ENCODE data around the gene SH3TC1.

DNA sequence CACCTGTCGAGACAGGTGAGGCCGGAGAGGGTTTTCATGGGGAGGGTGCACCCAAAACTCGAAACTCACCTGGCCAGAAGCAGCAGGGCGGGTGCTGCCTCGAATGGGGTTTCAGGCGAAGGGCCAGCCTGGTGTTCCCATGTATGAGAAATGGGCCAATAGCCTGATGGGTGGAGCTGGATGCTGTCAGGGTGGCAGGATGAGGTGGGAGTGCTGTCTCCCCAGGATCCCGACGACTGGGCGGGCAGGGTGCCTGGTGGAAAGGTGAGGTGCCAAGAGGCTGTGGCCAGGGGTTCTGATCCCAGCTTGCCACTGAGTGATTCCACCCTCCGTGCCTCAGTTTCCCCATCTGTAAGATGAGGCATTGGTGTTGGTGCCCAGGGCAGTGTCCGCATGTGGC is 16.8 kb upstream of the SH3TC1 start:
- TF ChIP-seq, protein P1, sequence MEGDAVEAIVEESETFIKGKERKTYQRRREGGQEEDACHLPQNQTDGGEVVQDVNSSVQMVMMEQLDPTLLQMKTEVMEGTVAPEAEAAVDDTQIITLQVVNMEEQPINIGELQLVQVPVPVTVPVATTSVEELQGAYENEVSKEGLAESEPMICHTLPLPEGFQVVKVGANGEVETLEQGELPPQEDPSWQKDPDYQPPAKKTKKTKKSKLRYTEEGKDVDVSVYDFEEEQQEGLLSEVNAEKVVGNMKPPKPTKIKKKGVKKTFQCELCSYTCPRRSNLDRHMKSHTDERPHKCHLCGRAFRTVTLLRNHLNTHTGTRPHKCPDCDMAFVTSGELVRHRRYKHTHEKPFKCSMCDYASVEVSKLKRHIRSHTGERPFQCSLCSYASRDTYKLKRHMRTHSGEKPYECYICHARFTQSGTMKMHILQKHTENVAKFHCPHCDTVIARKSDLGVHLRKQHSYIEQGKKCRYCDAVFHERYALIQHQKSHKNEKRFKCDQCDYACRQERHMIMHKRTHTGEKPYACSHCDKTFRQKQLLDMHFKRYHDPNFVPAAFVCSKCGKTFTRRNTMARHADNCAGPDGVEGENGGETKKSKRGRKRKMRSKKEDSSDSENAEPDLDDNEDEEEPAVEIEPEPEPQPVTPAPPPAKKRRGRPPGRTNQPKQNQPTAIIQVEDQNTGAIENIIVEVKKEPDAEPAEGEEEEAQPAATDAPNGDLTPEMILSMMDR (IDR thresholded peaks at IDR 0.05; ENCODE audit: low read length): no peak
- no peak for TF ChIP-seq EZH2 (IDR thresholded peaks at IDR 0.05; ENCODE audit: borderline replicate concordance, low read length)
